ENCODE measurements around the gene ENC1.

The ENC1 gene

GRCh38 chr5:74630453-74631066 is 10.0 kb downstream of the ENC1 start:
- DNase-seq: peak; percentile 88

DNA sequence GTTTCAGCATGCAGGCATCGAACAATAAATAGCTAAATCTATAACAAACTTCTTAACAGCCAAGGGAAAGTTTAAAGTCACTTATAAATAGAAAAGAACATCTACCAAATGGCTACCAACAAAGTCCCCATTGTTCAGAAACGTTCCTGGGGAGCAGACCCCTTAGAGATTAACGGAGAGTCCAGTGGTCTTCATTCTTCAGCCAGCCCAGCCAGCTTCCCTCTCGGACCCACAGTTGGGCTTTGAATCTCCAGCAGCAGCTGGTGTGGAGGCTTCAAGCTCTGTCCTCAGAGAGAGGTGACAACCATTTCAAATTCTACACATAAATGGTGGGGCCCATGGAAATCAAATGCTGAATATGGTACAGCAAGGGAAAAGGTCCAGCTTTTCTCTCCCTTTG is 11.2 kb downstream of the ENC1 start:
- DNase-seq: no peak

DNA sequence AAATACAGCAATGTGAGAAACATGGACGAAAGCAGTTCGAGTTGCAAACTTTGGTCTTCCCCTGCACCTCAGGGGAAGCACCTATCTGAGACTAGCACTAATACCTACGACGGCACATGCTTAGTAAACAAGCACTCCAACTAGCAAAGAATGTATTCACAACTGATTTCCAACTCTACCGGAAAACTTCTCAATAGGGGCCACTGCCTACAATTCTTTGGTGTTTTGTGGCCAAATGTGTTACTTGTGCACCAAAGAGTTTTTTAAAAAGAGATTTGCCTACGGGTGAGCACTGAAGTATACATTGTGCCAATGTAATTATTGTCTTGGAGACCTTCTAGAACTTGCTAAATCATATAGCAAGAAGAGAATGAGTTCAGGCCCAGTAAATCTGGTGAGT is 12.2 kb downstream of the ENC1 start:
- DNase-seq: no peak

DNA sequence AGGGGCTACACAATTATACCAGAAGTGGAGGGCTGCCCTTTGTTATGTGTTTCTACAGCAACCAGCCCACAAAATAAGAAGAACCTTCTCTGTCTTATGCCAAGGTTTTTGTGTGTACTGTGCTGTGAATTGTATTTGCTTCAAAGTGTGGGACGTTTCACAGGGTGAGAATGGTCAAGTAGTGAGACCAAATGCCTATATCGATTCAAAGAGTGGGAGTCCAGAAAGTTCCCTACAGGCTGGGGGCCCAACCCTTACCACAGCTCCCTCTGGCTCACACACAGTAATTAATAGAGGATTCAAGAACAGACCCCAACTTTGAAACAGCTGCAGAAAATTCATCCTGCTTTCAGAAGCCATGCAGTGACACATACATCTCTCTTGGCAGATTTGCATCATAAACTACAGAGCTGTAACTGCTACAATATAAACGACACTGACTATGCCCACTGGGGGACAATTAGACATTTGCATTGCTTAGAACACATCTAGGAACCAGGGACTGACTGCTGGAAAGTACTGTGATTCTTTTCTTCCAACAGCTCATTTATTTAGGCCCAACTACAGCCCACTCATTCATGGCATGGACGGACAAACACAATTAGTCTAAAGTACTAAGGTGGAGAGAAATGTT is 12.8 kb downstream of the ENC1 start:
- DNase-seq: no peak

DNA sequence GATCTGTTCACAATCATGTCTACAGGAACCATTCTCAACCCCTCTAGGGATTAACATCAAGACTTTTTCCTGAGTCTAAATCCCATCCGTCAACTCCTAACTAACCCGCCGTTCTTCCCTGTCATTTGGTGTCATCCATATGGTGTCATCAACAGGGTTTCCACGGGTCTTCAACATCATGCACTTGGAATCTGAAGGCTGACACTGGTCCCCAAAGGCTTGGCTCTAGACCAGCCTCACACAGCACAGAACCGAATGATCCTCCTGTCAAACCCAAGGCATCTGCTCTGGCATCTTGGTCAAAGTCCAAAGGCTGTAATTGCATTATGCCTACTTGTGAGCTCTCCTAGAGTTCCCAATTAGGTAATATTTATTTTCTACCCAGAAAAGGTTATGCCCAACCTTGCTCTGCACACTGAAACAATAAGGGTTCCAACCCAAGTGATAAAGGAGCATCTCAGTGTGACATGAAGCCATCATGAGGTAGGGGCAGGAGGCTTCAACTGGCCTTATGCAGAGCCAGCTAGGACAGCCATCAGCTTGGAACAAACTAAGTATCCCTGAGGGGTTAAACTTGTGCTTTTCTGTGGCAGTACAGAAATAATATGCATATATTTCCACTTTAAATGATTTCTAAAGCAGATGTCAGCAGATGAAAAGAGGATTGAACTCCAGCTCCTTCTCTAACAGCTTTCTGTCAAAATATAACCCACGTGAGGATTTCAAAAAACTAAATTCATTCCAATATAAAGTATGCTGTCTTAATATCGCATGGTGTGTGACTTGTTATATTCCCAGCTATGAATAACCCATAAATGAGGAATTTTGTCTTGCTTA is 13.9 kb downstream of the ENC1 start:
- no peak for DNase-seq

DNA sequence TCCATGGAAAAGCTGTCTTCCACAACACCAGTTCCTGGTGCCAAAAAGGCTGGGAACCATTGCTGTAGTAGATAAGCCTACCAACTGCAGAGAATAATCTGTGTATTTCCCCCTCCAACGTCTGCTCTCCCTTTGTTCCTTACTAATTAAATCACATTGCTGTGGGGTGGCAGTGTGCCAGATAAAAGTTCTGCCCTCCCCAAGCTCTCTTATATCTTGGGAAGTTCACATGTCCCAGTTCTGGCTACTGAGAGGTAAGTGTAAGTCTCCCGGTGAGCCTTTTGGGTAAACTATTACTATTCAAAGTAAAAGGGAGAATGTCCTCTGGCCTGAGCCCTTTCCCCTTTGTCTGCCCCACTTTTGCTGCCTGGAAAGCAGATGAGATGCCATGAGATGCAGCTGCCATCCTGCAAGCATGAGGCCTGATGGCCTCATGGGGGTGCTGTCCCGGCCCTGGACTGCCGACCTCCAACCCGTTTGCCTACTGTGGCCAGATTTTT is 14.7 kb downstream of the ENC1 start:
- peak; percentile 61 for DNase-seq

GRCh38 chr5:74624931-74625505 is 15.5 kb downstream of the ENC1 start:
- DNase-seq: no peak

GRCh38 chr5:74624501-74624900 is 16.0 kb downstream of the ENC1 start:
- peak; percentile 98 for DNase-seq

GRCh38 chr5:74623748-74624408 is 16.6 kb downstream of the ENC1 start:
- DNase-seq: no peak

DNA sequence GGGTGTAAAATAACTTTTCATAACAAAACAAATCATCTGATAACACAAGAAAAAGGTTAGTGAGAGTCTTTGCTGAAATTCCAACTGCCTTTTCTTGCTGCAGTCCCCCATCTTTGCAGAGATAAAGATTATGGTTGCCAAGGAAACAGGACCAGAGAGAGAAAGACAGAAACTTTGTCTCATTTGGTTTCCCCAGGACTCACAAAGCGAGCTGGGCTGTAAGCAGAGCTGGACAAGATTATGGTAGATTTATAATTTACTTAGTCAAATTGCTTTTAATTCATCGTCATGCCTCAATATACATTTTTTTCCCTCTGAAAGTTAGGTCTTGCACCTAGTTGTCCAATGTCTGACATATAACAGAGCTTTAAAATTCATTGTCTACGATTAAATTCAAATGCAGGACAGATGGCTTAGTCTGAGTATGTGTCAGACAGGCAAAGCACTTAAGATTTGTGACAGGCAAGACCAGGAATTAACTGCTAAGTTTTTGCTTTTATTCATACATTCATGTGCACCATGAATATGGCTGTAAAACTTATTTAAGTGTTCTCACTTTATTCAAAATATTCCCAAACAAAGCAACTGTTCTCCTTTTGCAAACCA is 17.4 kb downstream of the ENC1 start:
- peak; percentile 41 for DNase-seq

DNA sequence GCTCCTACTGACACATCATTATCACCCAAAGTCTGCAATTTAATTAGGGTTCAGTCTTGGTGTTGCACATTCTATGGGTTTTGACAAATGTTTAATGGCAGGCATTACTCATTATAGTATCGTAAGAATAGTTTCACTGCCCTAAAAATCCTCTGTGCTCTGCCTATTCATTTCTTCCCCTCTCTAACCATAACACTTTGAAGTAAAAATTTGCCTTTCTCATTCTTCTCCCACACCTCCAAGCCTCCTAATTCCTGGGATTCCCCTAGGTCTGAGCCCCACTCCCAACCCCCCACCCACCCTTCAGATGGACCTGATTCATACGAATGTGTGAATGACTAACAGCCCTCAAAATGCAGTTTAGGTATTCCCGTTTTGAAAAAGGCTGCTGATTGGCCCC is 18.4 kb downstream of the ENC1 start:
- peak; percentile 74 for DNase-seq

- DNase-seq: no peak
These were observed 19.0 kb downstream of the ENC1 start for GRCh38 chr5:74621492-74621891.

DNA sequence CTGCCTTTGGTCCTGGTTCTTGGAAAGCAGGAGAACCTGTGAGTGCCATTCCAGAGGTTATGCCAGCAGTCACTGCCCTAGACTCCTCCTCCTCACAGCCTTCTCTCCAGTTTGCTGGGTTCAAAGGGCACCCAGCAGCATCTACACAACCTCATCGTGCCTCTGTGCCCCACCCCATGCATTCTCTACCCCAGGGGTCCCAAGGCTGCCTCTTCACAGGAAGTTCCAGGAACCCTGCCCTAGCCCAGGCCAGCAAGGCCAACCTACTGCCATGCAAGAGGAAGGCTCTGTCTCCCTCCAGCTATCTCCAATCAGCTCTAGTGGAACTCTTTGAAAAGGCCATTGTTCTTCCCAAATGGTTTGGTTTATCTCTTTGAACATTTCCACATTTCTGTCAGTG is 21.2 kb downstream of the ENC1 start:
- no peak for DNase-seq

- no peak for DNase-seq
These were observed 22.4 kb downstream of the ENC1 start for GRCh38 chr5:74618106-74618505.

DNA sequence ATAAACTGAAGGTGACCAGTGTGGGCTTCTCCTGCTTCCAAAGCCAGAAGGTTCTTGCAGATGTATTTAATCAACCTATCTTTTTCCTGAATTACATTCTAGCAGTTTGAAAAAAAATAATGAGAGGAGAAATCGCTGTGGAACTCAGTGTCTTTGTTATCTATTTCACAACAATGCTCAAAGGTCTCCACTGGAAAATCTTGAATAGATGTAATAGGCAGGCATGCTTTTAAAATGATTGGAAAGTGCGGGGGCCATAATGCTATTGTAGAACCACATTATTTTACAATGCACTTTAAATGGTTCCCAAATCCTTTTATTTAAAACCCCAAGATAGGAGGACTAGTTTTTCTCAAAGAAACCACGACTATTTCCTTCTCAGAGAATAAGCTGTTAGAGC is 23.3 kb downstream of the ENC1 start:
- DNase-seq: no peak

GRCh38 chr5:74616236-74617146 is 24.0 kb downstream of the ENC1 start:
- DNase-seq: no peak

GRCh38 chr5:74613283-74613682 is 27.2 kb downstream of the ENC1 start:
- no peak for DNase-seq

- no peak for DNase-seq
These were observed 28.5 kb downstream of the ENC1 start for GRCh38 chr5:74612045-74612444.

GRCh38 chr5:74608736-74609601 is 31.6 kb downstream of the ENC1 start:
- no peak for DNase-seq

GRCh38 chr5:74605759-74606158 is 34.8 kb downstream of the ENC1 start:
- no peak for DNase-seq

Measured in NCI-H226 (cell line).